Ovary (tissue), 3 donors: ENCODE data around the gene RNF111.
"Not testable (repeated sequence)": the region's sequence is repeated elsewhere in the genome, so short reads cannot be mapped to it uniquely, and the experiment has no call there.

ENCODE experiments used
- CTCF ChIP-seq, 3 donors: fragments of 450-650 bp in 2 of 3; fragments of 200-600 bp in 1 of 3; IDR thresholded peaks; one replicate each; pipeline versions ENCODE4 v1.5.1 to v1.8.0; 2016 to 2022; ENCODE audit warnings: antibody characterized with exemption in 3 of 3, mild to moderate bottlenecking in 1 of 3
- EP300 ChIP-seq: sonication (generic); formaldehyde crosslinking; IDR thresholded peaks from one replicate; pipeline ENCODE4 v1.6.1; 2017; ENCODE audit warnings: antibody characterized with exemption
- POLR2A ChIP-seq: fragments of 450-650 bp; IDR thresholded peaks from one replicate; pipeline ENCODE4 v1.6.1; 2017; ENCODE audit warnings: antibody characterized with exemption, mild to moderate bottlenecking, moderate library complexity
- donor health status: DM: no; HTN: no; CAD: no.

DNA sequence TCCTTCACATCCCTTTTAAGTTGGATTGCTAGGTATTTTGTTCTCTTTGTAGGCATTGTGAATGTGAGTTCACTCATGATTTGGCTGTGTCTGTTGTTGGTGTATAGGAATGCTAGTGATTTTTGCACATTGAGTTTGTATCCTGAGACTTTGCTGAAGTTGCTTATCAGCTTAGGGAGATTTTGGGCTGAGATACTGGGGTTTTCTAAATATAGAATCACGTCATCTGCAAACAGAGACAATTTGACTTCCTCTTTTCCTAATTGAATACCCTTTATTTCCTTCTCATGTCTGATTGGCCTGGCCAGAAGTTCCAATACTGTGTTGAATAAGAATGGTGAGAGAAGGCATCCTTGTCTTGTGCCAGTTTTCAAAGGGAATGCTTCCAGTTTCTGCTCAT, 139.8 kb downstream of the RNF111 start:
- TF ChIP-seq CTCF (IDR thresholded peaks at IDR 0.05); POLR2A; EP300: not testable (repeated sequence)
